Measurements from ENCODE around the gene OSBPL5. TPM values are rescaled to one million over a fixed set of nuclear protein-coding genes. Genes with fewer than 3 reads are reported as not detected.
"Not testable (repeated sequence)": the region's sequence is repeated elsewhere in the genome, so short reads cannot be mapped to it uniquely, and the experiment has no call there.

The OSBPL5 gene
- total and polyA plus RNA-seq, 2 donors = 28.2 to 42.3 TPM

DNA sequence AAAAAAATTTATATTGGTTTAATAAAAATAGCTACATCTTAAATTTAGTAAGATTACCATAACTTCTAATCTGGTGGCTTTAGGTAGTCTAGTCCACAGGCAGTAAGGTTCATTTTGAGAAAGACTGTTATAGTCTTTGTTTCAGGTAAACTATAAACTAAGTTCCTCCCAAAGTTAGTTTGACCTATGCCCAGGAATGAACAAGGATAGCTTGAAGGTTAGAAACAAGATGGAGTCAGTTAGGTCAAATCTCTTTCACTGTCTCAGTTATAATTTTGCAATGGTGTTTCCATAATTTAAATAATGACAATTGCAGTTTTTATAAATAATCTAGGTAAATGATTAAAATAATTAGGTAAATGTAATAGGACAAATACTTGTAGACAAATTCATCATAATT lies 51.4 kb downstream of the OSBPL5 start:
- H3K9me3 ChIP-seq (ENCODE audit: control insufficient read depth in 2 of 2, insufficient read depth in 1 of 2, low read length in 1 of 2); DNase-seq (ENCODE audit: low read depth in 6 of 9, low spot score in 9 of 9); H3K27ac ChIP-seq (ENCODE audit: low read depth in 1 of 2, low read length in 1 of 2); H3K27me3 ChIP-seq (ENCODE audit: control insufficient read depth in 2 of 2, insufficient read depth in 1 of 2, low read length in 1 of 2); H3K4me1 ChIP-seq (ENCODE audit: control insufficient read depth in 2 of 2, insufficient read depth in 2 of 2, low read length in 2 of 2); H3K4me3 ChIP-seq (ENCODE audit: low read length in 2 of 2): not testable (repeated sequence)
- peaks cover 48 to 61% of the 10 kb centered on the region in 2 donors for H3K36me3 ChIP-seq (ENCODE audit: control insufficient read depth in 2 of 2, insufficient read depth in 2 of 2, low read length in 1 of 2)

- H3K4me1 ChIP-seq (ENCODE audit: control insufficient read depth in 2 of 2, insufficient read depth in 2 of 2, low read length in 2 of 2) = no peaks in the 10 kb centered on the region
- no peak for DNase-seq (ENCODE audit: low read depth in 6 of 9, low spot score in 9 of 9)
- peaks cover 54 to 62% of the 10 kb centered on the region in 2 donors for H3K36me3 ChIP-seq (ENCODE audit: control insufficient read depth in 2 of 2, insufficient read depth in 2 of 2, low read length in 1 of 2)
- H3K4me3 ChIP-seq (ENCODE audit: low read length in 2 of 2) = no peak overlapping the region
- H3K27ac ChIP-seq (ENCODE audit: low read depth in 1 of 2, low read length in 1 of 2) = no peak overlapping the region
- WGBS = 69% methylated on average over 7 of the region's 9 CpGs
- H3K9me3 ChIP-seq (ENCODE audit: control insufficient read depth in 2 of 2, insufficient read depth in 1 of 2, low read length in 1 of 2) = peaks cover 0 to 4% of the 10 kb centered on the region in 2 donors
- no peaks in the 10 kb centered on the region for H3K27me3 ChIP-seq (ENCODE audit: control insufficient read depth in 2 of 2, insufficient read depth in 1 of 2, low read length in 1 of 2)
Observed at GRCh38 chr11:3111919-3112690, 53.0 kb downstream of the OSBPL5 start.

GRCh38 chr11:3111466-3111865 lies 53.6 kb downstream of the OSBPL5 start:
- no peak for DNase-seq (ENCODE audit: low read depth in 6 of 9, low spot score in 9 of 9)
- H3K9me3 ChIP-seq (ENCODE audit: control insufficient read depth in 2 of 2, insufficient read depth in 1 of 2, low read length in 1 of 2) = peaks cover 0 to 4% of the 10 kb centered on the region in 2 donors
- no peak overlapping the region for H3K4me3 ChIP-seq (ENCODE audit: low read length in 2 of 2)
- no peak overlapping the region for H3K27ac ChIP-seq (ENCODE audit: low read depth in 1 of 2, low read length in 1 of 2)
- H3K36me3 ChIP-seq (ENCODE audit: control insufficient read depth in 2 of 2, insufficient read depth in 2 of 2, low read length in 1 of 2) = peaks cover 60 to 67% of the 10 kb centered on the region in 2 donors
- WGBS = 89% methylated on average over 6 of the region's 6 CpGs
- H3K4me1 ChIP-seq (ENCODE audit: control insufficient read depth in 2 of 2, insufficient read depth in 2 of 2, low read length in 2 of 2) = no peaks in the 10 kb centered on the region
- no peaks in the 10 kb centered on the region for H3K27me3 ChIP-seq (ENCODE audit: control insufficient read depth in 2 of 2, insufficient read depth in 1 of 2, low read length in 1 of 2)

- peaks cover 0 to 4% of the 10 kb centered on the region in 2 donors for H3K9me3 ChIP-seq (ENCODE audit: control insufficient read depth in 2 of 2, insufficient read depth in 1 of 2, low read length in 1 of 2)
- 84% methylated on average over 14 of the region's 14 CpGs for WGBS
- H3K27me3 ChIP-seq (ENCODE audit: control insufficient read depth in 2 of 2, insufficient read depth in 1 of 2, low read length in 1 of 2) = no peaks in the 10 kb centered on the region
- peak in 8 of 9 donors; percentile 17 to 59 (median 35) for DNase-seq (ENCODE audit: low read depth in 6 of 9, low spot score in 9 of 9)
- no peak overlapping the region for H3K4me3 ChIP-seq (ENCODE audit: low read length in 2 of 2)
- peaks cover 66 to 71% of the 10 kb centered on the region in 2 donors for H3K36me3 ChIP-seq (ENCODE audit: control insufficient read depth in 2 of 2, insufficient read depth in 2 of 2, low read length in 1 of 2)
- no peaks in the 10 kb centered on the region for H3K4me1 ChIP-seq (ENCODE audit: control insufficient read depth in 2 of 2, insufficient read depth in 2 of 2, low read length in 2 of 2)
- no peak overlapping the region for H3K27ac ChIP-seq (ENCODE audit: low read depth in 1 of 2, low read length in 1 of 2)
Observed at GRCh38 chr11:3109921-3110706, 55.0 kb downstream of the OSBPL5 start.

DNA sequence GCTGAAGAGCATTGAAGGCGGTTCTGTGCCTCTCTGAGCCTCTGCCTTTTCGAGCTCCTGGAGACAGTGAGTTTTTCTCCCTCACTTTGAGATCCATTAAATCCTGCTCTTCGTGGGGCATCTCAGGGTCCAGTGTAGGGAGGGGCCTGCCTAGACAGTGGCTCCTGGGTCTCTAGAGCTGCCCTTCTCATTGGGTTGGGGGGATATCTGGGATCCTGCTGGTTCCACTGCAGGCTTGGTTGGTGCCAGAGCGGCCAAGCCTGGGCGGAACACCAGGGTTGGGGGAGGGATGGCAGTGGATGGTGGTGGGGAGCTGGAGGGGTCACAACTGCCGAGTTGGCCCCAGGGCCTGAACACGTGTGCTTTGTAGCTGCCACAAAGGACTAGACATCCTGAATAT lies 55.7 kb downstream of the OSBPL5 start:
- H3K36me3 ChIP-seq (ENCODE audit: control insufficient read depth in 2 of 2, insufficient read depth in 2 of 2, low read length in 1 of 2) = peaks cover 72 to 73% of the 10 kb centered on the region in 2 donors
- DNase-seq (ENCODE audit: low read depth in 6 of 9, low spot score in 9 of 9) = no peak
- no peaks in the 10 kb centered on the region for H3K4me1 ChIP-seq (ENCODE audit: control insufficient read depth in 2 of 2, insufficient read depth in 2 of 2, low read length in 2 of 2)
- H3K27me3 ChIP-seq (ENCODE audit: control insufficient read depth in 2 of 2, insufficient read depth in 1 of 2, low read length in 1 of 2) = no peaks in the 10 kb centered on the region
- peaks cover 0 to 4% of the 10 kb centered on the region in 2 donors for H3K9me3 ChIP-seq (ENCODE audit: control insufficient read depth in 2 of 2, insufficient read depth in 1 of 2, low read length in 1 of 2)
- no peak overlapping the region for H3K4me3 ChIP-seq (ENCODE audit: low read length in 2 of 2)
- H3K27ac ChIP-seq (ENCODE audit: low read depth in 1 of 2, low read length in 1 of 2) = no peak overlapping the region
- WGBS = 99% methylated on average over 7 of the region's 7 CpGs

- H3K9me3 ChIP-seq (ENCODE audit: control insufficient read depth in 2 of 2, insufficient read depth in 1 of 2, low read length in 1 of 2) = peaks cover 0 to 4% of the 10 kb centered on the region in 2 donors
- DNase-seq (ENCODE audit: low read depth in 6 of 9, low spot score in 9 of 9) = no peak
- H3K4me1 ChIP-seq (ENCODE audit: control insufficient read depth in 2 of 2, insufficient read depth in 2 of 2, low read length in 2 of 2) = no peaks in the 10 kb centered on the region
- H3K4me3 ChIP-seq (ENCODE audit: low read length in 2 of 2) = no peak overlapping the region
- no peaks in the 10 kb centered on the region for H3K27me3 ChIP-seq (ENCODE audit: control insufficient read depth in 2 of 2, insufficient read depth in 1 of 2, low read length in 1 of 2)
- peaks cover 83 to 85% of the 10 kb centered on the region in 2 donors for H3K36me3 ChIP-seq (ENCODE audit: control insufficient read depth in 2 of 2, insufficient read depth in 2 of 2, low read length in 1 of 2)
- WGBS = 85% methylated on average over 11 of the region's 11 CpGs
- H3K27ac ChIP-seq (ENCODE audit: low read depth in 1 of 2, low read length in 1 of 2) = no peak overlapping the region
Observed at GRCh38 chr11:3108183-3108721, 56.9 kb downstream of the OSBPL5 start.

- no peak for DNase-seq (ENCODE audit: low read depth in 6 of 9, low spot score in 9 of 9)
- no peaks in the 10 kb centered on the region for H3K27me3 ChIP-seq (ENCODE audit: control insufficient read depth in 2 of 2, insufficient read depth in 1 of 2, low read length in 1 of 2)
- no peaks in the 10 kb centered on the region for H3K4me1 ChIP-seq (ENCODE audit: control insufficient read depth in 2 of 2, insufficient read depth in 2 of 2, low read length in 2 of 2)
- H3K36me3 ChIP-seq (ENCODE audit: control insufficient read depth in 2 of 2, insufficient read depth in 2 of 2, low read length in 1 of 2) = peaks cover 88 to 90% of the 10 kb centered on the region in 2 donors
- H3K4me3 ChIP-seq (ENCODE audit: low read length in 2 of 2) = no peak overlapping the region
- 89% methylated on average over 21 of the region's 21 CpGs for WGBS
- no peak overlapping the region for H3K27ac ChIP-seq (ENCODE audit: low read depth in 1 of 2, low read length in 1 of 2)
- H3K9me3 ChIP-seq (ENCODE audit: control insufficient read depth in 2 of 2, insufficient read depth in 1 of 2, low read length in 1 of 2) = peaks cover 0 to 4% of the 10 kb centered on the region in 2 donors
Observed at GRCh38 chr11:3107608-3108182, 57.4 kb downstream of the OSBPL5 start.

GRCh38 chr11:3106736-3107524 lies 58.2 kb downstream of the OSBPL5 start:
- 92% methylated on average over 21 of the region's 21 CpGs for WGBS
- H3K27me3 ChIP-seq (ENCODE audit: control insufficient read depth in 2 of 2, insufficient read depth in 1 of 2, low read length in 1 of 2) = no peaks in the 10 kb centered on the region
- H3K36me3 ChIP-seq (ENCODE audit: control insufficient read depth in 2 of 2, insufficient read depth in 2 of 2, low read length in 1 of 2) = peaks cover 90 to 94% of the 10 kb centered on the region in 2 donors
- no peak for DNase-seq (ENCODE audit: low read depth in 6 of 9, low spot score in 9 of 9)
- peaks cover 0 to 4% of the 10 kb centered on the region in 2 donors for H3K9me3 ChIP-seq (ENCODE audit: control insufficient read depth in 2 of 2, insufficient read depth in 1 of 2, low read length in 1 of 2)
- no peak overlapping the region for H3K4me3 ChIP-seq (ENCODE audit: low read length in 2 of 2)
- no peaks in the 10 kb centered on the region for H3K4me1 ChIP-seq (ENCODE audit: control insufficient read depth in 2 of 2, insufficient read depth in 2 of 2, low read length in 2 of 2)
- H3K27ac ChIP-seq (ENCODE audit: low read depth in 1 of 2, low read length in 1 of 2) = no peak overlapping the region
